BJ (cell line): Measurements from ENCODE around the gene ATP10A. TPM values are rescaled to one million over a fixed set of nuclear protein-coding genes. Genes with fewer than 3 reads are reported as not detected.

Experiments used
- CTCF ChIA-PET: fragments of 350-600 bp; formaldehyde crosslinking; extraction: SDS; loops from one replicate; lab custom pipeline; 2021; ENCODE audit warnings: antibody characterized with exemption, inconsistent platforms; lab: Yijun Ruan, JAX
- POLR2A ChIA-PET: fragments of 300-600 bp; sonication (Branson Sonifier 250); formaldehyde crosslinking; extraction: SDS; loops from one replicate; lab custom pipeline; 2021; ENCODE audit warnings: antibody characterized with exemption; lab: Charles Lee
- DNase-seq: peaks from one replicate; pipeline ENCODE4 v3.0.0-alpha.2; 2011; ENCODE audit warnings: low read depth
- H3K27me3 ChIP-seq: 2 replicates; pipeline ENCODE4 v1.6.0; 2011; ENCODE audit warnings: low read length; ENCODE audit not compliant: control insufficient read depth, insufficient read depth
- H3K36me3 ChIP-seq: 2 replicates; pipeline ENCODE4 v1.5.1; 2011; ENCODE audit warnings: low read length; ENCODE audit not compliant: control insufficient read depth, insufficient read depth
- H3K4me3 ChIP-seq: 2 replicates; pipeline ENCODE4 v1.5.1; 2011; ENCODE audit warnings: low read depth, mild to moderate bottlenecking, control low read depth, low read length
- polyA plus RNA-seq: library from polyadenylated mRNA; depleted of rRNA; stranded (reverse); fragments of >200 nt; gene quantifications from 2 replicates; pipeline ENCODE4 v1.2.3, GENCODE V29; 2011
- TF ChIP-seq, protein P1 (sequence below): IDR thresholded peaks from 2 replicates; pipeline ENCODE4 v1.5.1; 2011; ENCODE audit warnings: low read depth, mild to moderate bottlenecking, control low read depth, inconsistent platforms, low read length, moderate library complexity; ENCODE audit not compliant: insufficient read depth

Gene ATP10A
- polyA plus RNA-seq, 1 experiment: 28.0 TPM

DNA sequence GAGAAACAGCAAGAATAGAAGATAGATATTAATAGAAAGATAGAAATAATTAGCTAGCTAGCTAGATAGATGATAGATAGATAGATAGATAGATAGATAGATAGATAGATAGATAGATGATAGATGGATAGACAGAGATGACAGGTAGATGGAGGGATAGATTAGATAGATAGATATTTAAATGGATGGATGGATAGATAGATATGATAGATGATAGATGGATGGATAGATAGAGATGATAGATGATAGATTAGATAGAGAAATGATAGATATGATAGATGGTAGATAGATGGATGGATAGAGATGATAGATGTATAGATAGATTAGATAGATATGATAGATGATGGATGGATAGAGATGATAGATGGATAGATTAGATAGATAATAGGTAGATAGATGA, 8.3 kb upstream of the ATP10A start:
- Histone ChIP-seq H3K36me3 (no peaks in the 10 kb centered on the region), H3K27me3 (no peaks in the 10 kb centered on the region), H3K4me3 (no peak overlapping the region)
- CTCF ChIA-PET: no interaction called here
- TF ChIP-seq, protein P1, sequence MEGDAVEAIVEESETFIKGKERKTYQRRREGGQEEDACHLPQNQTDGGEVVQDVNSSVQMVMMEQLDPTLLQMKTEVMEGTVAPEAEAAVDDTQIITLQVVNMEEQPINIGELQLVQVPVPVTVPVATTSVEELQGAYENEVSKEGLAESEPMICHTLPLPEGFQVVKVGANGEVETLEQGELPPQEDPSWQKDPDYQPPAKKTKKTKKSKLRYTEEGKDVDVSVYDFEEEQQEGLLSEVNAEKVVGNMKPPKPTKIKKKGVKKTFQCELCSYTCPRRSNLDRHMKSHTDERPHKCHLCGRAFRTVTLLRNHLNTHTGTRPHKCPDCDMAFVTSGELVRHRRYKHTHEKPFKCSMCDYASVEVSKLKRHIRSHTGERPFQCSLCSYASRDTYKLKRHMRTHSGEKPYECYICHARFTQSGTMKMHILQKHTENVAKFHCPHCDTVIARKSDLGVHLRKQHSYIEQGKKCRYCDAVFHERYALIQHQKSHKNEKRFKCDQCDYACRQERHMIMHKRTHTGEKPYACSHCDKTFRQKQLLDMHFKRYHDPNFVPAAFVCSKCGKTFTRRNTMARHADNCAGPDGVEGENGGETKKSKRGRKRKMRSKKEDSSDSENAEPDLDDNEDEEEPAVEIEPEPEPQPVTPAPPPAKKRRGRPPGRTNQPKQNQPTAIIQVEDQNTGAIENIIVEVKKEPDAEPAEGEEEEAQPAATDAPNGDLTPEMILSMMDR: no peak
- POLR2A ChIA-PET: no interaction called here
- DNase-seq: no peak

GRCh38 chr15:25870938-25871337, 7.8 kb upstream of the ATP10A start:
- no peak for DNase-seq
- Histone ChIP-seq H3K27me3 (no peaks in the 10 kb centered on the region), H3K4me3 (no peak overlapping the region), H3K36me3 (no peaks in the 10 kb centered on the region)
- ChIA-PET POLR2A (no interaction called here), CTCF (no interaction called here)
- TF ChIP-seq, protein P1: no peak

GRCh38 chr15:25869701-25870100, 6.6 kb upstream of the ATP10A start:
- CTCF ChIA-PET: interaction anchor here (0.8 to 1.4 kb wide), 2 partner anchors 16 to 57 kb away, joined by 3 to 6 read pairs; no protein-coding TSS in a partner anchor

GRCh38 chr15:25866874-25867273, 3.7 kb upstream of the ATP10A start:
- Histone ChIP-seq H3K4me3 (no peak overlapping the region), H3K36me3 (0 out of 2 replicates have a peak, but pooled peaks cover under 1% of the 10 kb centered on the region), H3K27me3 (no peaks in the 10 kb centered on the region)
- TF ChIP-seq, protein P1: no peak
- ChIA-PET CTCF (interaction anchor here (1.2 kb wide), 1 partner anchor 170 kb away, joined by 3 read pairs; no protein-coding TSS in a partner anchor), POLR2A (no interaction called here)
- no peak for DNase-seq

More at GRCh38 chr15:25869701-25870100, 6.6 kb upstream of the ATP10A start:
- DNase-seq: no peak
- POLR2A ChIA-PET: no interaction called here
- H3K4me3 ChIP-seq: no peak overlapping the region
- H3K27me3 ChIP-seq: no peaks in the 10 kb centered on the region
- TF ChIP-seq, protein P1: no peak
- no peaks in the 10 kb centered on the region for H3K36me3 ChIP-seq

- no peak for DNase-seq
- TF ChIP-seq, protein P1: no peak
- ChIA-PET POLR2A (no interaction called here), CTCF (interaction anchor here (1.2 kb wide), 1 partner anchor 169 kb away, joined by 3 read pairs; no protein-coding TSS in a partner anchor)
- Histone ChIP-seq H3K27me3 (no peaks in the 10 kb centered on the region), H3K36me3 (0 out of 2 replicates have a peak, but pooled peaks cover 2% of the 10 kb centered on the region), H3K4me3 (no peak overlapping the region)
Observed at GRCh38 chr15:25866251-25866650, 3.1 kb upstream of the ATP10A start.
